Measurements from ENCODE around the gene SPECC1L. TPM values are rescaled to one million over a fixed set of nuclear protein-coding genes. Genes with fewer than 3 reads are reported as not detected.

SPECC1L gene
- total RNA-seq, 1 experiment from 2014 or later, result 40.8 TPM

- RAD21 ChIA-PET (ENCODE audit: low non-redundant PET in 1 of 2, low total read pairs in 2 of 2, uncharacterized antibody in 2 of 2, unreplicated experiment in 2 of 2), result no interaction called here
- peaks cover 5 to 12% of the 10 kb centered on the region in 2 experiments; a peak in 3 of 4 replicates for H3K36me3 ChIP-seq (ENCODE audit: control insufficient read depth in 1 of 2, insufficient read depth in 2 of 2, low read length in 2 of 2)
- no TSS peak for BruUV-seq (replicated peaks)
Observed at GRCh38 chr22:24414984-24415945, 144.6 kb downstream of the SPECC1L start.

GRCh38 chr22:24416095-24416494 lies 145.5 kb downstream of the SPECC1L start:
- no peak overlapping the region for H3K9ac ChIP-seq (ENCODE audit: low read length)
- ChIA-PET POLR2A (no interaction called here), CTCF (no interaction called here), RAD21 (ENCODE audit: low non-redundant PET in 1 of 2, low total read pairs in 2 of 2, uncharacterized antibody in 2 of 2, unreplicated experiment in 2 of 2) (no interaction called here)
- no peak overlapping the region for H3K4me2 ChIP-seq (ENCODE audit: low read length)
- H3K4me3 ChIP-seq (replicated peaks in 1 of 2; ENCODE audit: low read depth in 1 of 2, low read length in 2 of 2), result no peak overlapping the region
- BruUV-seq (replicated peaks), result no TSS peak
- no peaks in the 10 kb centered on the region for H3K27me3 ChIP-seq (ENCODE audit: insufficient read depth, low read length)
- no peaks in the 10 kb centered on the region for H3K79me2 ChIP-seq (ENCODE audit: insufficient read depth, low read length)
- H3K9me3 ChIP-seq (ENCODE audit: control insufficient read depth in 1 of 2, insufficient read depth in 1 of 2, low read depth in 1 of 2, low read length in 2 of 2), result no peaks in the 10 kb centered on the region
- H2AFZ ChIP-seq (ENCODE audit: low read depth, low read length, poor library complexity, severe bottlenecking), result no peak overlapping the region
- ATAC-seq, result no peak
- H4K20me1 ChIP-seq (ENCODE audit: insufficient read depth), result no peaks in the 10 kb centered on the region
- H3K4me1 ChIP-seq (ENCODE audit: control insufficient read depth in 1 of 2, insufficient read depth in 2 of 2, low read length in 2 of 2), result no peaks in the 10 kb centered on the region
- no peak overlapping the region for H3K27ac ChIP-seq (ENCODE audit: low read depth, low read length)
- intact Hi-C loops (cut with micrococcal nuclease), result no loop called here
- H3K9me2 ChIP-seq (ENCODE audit: insufficient read depth), result no peaks in the 10 kb centered on the region
- peaks cover 5 to 12% of the 10 kb centered on the region in 2 experiments; a peak in 3 of 4 replicates for H3K36me3 ChIP-seq (ENCODE audit: control insufficient read depth in 1 of 2, insufficient read depth in 2 of 2, low read length in 2 of 2)
- TF ChIP-seq EGR1 (IDR thresholded peaks at IDR 0.05; ENCODE audit: low read depth), result no peak
- TF ChIP-seq SP1 (IDR thresholded peaks at IDR 0.05; ENCODE audit: low read depth), result no peak
- TF ChIP-seq SRF (IDR thresholded peaks at IDR 0.05; ENCODE audit: low read depth), result no peak
- TF ChIP-seq ZNF274 (IDR thresholded peaks at IDR 0.05; ENCODE audit: low read depth, low read length), result no peak
- TF ChIP-seq POLR2A (IDR thresholded peaks at IDR 0.05; ENCODE audit: borderline replicate concordance, extremely low read depth, insufficient read depth, insufficient read length), result no peak
- no peak for TF ChIP-seq EZH2 (IDR thresholded peaks at IDR 0.05)
- DNase-seq (ENCODE audit: low read depth, low spot score), result no peak

More at GRCh38 chr22:24414984-24415945, 144.6 kb downstream of the SPECC1L start:
- Histone ChIP-seq H4K20me1 (ENCODE audit: insufficient read depth) (no peaks in the 10 kb centered on the region), H3K9ac (ENCODE audit: low read length) (no peak overlapping the region), H3K9me2 (ENCODE audit: insufficient read depth) (no peaks in the 10 kb centered on the region), H3K79me2 (ENCODE audit: insufficient read depth, low read length) (no peaks in the 10 kb centered on the region; the same call in 1 of the 2 replicates), H3K4me2 (ENCODE audit: low read length) (no peak overlapping the region), H3K27ac (ENCODE audit: low read depth, low read length) (no peak overlapping the region), H2AFZ (ENCODE audit: low read depth, low read length, poor library complexity, severe bottlenecking) (no peak overlapping the region), H3K27me3 (ENCODE audit: insufficient read depth, low read length) (no peaks in the 10 kb centered on the region), H3K4me1 (ENCODE audit: control insufficient read depth in 1 of 2, insufficient read depth in 2 of 2, low read length in 2 of 2) (peaks cover 0 to 1% of the 10 kb centered on the region in 2 experiments; a peak in 1 of 4 replicates), H3K4me3 (replicated peaks in 1 of 2; ENCODE audit: low read depth in 1 of 2, low read length in 2 of 2) (no peak overlapping the region), H3K9me3 (ENCODE audit: control insufficient read depth in 1 of 2, insufficient read depth in 1 of 2, low read depth in 1 of 2, low read length in 2 of 2) (no peaks in the 10 kb centered on the region)
- POLR2A ChIA-PET, result no interaction called here
- TF ChIP-seq ELF1 (IDR thresholded peaks at IDR 0.05; ENCODE audit: borderline replicate concordance, low read depth) (no peak), ATF3 (IDR thresholded peaks at IDR 0.05) (no peak), JUND (IDR thresholded peaks at IDR 0.05) (no peak), ZFX (IDR thresholded peaks at IDR 0.05) (no peak), SIN3A (IDR thresholded peaks at IDR 0.05; ENCODE audit: low read depth) (no peak), TCF7L2 (IDR thresholded peaks at IDR 0.05; ENCODE audit: borderline replicate concordance, extremely low read depth, insufficient read depth, insufficient read length) (no peak)
- TF ChIP-seq, protein P1, sequence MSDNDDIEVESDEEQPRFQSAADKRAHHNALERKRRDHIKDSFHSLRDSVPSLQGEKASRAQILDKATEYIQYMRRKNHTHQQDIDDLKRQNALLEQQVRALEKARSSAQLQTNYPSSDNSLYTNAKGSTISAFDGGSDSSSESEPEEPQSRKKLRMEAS (IDR thresholded peaks at IDR 0.05), result no peak
- CTCF ChIA-PET, result no interaction called here
- DNase-seq (ENCODE audit: low read depth, low spot score), result no peak
- no peak for ATAC-seq
- intact Hi-C loops (cut with micrococcal nuclease), result no loop called here
